ENCODE results near the gene ZBTB34.
"Not testable (repeated sequence)": the region's sequence is repeated elsewhere in the genome, so short reads cannot be mapped to it uniquely, and the experiment has no call there.

Gene ZBTB34, protein sequence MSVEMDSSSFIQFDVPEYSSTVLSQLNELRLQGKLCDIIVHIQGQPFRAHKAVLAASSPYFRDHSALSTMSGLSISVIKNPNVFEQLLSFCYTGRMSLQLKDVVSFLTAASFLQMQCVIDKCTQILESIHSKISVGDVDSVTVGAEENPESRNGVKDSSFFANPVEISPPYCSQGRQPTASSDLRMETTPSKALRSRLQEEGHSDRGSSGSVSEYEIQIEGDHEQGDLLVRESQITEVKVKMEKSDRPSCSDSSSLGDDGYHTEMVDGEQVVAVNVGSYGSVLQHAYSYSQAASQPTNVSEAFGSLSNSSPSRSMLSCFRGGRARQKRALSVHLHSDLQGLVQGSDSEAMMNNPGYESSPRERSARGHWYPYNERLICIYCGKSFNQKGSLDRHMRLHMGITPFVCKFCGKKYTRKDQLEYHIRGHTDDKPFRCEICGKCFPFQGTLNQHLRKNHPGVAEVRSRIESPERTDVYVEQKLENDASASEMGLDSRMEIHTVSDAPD

GRCh38 chr9:126860077-126860756 lies at the start of gene ZBTB34:
TSS of gene ZBTB34 (plus strand) at chr9:126860639. CDS start at chr9:126879400, 18,761 bp downstream.
- peak; percentile 37 for DNase-seq

DNA sequence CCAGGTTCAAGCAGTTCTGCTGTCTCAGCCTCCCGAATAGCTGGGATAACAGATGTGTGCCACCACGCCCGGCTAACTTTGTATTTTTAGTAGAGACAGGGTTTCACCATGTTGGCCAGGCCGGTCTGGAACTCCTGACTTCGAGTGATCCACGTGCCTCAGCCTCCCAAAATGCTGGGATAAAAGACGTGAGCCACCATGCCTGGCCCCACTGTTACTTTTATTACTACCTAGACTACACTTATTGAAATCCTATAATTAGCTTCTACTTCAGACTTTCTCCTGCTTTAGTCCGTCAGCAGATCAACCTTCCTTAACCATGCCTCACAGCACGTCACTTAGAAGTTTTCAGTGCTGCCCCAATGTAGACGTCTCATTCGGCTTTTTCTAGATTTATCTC lies 47.4 kb upstream of the ZBTB34 start:
- DNase-seq: no peak

DNA sequence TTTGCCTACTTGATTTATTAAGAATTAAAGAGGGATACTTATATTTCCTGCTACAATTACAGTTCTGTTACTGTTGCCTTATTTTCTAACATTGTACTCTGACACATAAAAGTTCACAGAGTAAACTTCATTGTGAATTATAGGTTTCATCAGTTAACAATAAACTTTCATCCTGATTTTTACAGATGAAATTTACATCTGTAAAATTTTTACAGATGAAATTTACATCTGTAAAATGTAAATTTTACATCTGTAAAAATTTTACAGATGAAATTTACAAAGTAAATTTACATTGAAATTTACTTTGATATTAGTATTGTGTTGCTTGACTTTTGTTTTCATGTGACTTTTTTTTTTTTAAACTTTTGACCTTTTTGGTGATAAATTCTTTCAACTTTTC lies 46.3 kb upstream of the ZBTB34 start:
- no peak for DNase-seq

DNA sequence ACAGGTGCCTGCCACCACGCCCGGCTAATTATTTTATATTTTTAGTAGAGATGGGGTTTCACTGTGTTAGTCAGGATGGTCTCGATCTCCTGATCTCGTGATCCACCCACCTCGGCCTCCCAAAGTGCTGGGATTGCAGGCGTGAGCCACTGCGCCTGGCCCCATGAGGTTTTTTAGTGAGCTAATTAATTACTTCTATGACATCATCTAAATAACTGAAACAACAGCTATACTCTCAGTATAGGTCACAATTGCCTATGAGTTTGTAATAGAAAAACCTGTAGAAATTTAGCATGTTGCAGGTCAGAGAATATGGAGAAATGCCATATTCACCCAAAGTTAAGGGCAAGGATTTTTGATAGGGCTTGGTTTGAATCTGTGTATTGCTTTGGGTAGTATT lies 42.8 kb upstream of the ZBTB34 start:
- DNase-seq: not testable (repeated sequence)

GRCh38 chr9:126818482-126818881 lies 42.0 kb upstream of the ZBTB34 start:
- no peak for DNase-seq

GRCh38 chr9:126819482-126819881 lies 41.0 kb upstream of the ZBTB34 start:
- no peak for DNase-seq

DNA sequence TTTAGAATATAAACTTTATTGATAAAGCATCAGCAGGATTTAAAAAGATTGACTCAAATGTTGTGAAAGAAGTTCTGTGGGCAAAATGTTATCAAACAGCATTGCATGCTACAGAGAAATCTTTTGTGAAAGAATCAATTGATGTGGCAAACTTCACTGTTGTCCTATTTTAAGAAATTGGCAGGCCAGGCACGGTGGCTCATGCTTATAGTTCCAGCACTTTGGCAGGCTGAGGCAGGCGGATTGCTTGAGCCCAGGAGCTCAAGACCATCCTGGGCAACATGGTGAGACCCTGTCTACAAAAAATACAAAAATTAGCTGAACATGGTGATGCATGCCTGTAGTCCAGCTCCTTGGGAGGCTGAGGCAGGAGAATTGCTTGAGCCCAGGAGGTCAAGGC lies 38.2 kb upstream of the ZBTB34 start:
- DNase-seq: no peak

DNA sequence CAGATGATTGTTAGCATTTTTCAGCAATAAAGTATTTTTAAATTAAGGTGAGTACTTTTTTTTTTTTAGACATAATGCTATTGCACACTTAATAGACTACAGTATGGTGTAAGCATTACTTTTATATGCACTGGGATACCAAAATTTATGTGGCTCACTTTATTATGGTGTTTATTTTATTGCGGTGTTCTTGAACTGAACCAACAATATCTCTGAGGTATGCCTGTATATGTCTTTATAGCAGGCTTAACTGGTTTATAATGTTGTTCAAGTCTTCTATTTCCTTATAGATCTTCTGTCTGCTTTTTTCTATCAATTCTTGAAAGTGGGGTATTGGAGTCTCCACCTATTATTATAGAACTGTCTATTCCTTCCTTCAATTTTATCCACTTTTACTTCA lies 37.6 kb upstream of the ZBTB34 start:
- no peak for DNase-seq

- not testable (repeated sequence) for DNase-seq
These were observed 36.4 kb upstream of the ZBTB34 start for GRCh38 chr9:126824052-126824451.

- DNase-seq: no peak
These were observed 33.2 kb upstream of the ZBTB34 start for GRCh38 chr9:126827227-126827626.

- no peak for DNase-seq
These were observed 31.4 kb upstream of the ZBTB34 start for GRCh38 chr9:126829035-126829434.

DNA sequence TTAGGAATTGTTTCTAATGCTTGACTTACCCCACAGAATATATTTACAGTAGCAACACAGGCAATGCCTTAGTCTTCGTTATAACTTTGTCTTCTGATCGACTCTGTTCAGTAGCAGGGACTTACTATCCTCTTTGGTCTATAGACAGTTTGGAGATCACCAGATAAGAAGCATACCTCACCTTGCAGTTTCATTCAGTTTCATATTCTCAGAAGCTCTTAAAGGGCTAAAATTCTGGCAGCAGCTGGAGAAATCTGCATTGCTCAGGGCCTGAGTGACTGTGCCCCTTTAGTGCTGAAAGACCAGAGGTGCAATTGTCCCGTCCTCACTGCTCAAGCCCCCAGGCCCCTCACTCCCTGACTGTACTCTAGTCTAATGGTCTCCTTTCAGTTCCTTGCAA lies 29.6 kb upstream of the ZBTB34 start:
- DNase-seq: no peak

GRCh38 chr9:126832440-126832839 lies 28.0 kb upstream of the ZBTB34 start:
- DNase-seq: no peak

GRCh38 chr9:126833020-126833419 lies 27.4 kb upstream of the ZBTB34 start:
- DNase-seq: no peak

DNA sequence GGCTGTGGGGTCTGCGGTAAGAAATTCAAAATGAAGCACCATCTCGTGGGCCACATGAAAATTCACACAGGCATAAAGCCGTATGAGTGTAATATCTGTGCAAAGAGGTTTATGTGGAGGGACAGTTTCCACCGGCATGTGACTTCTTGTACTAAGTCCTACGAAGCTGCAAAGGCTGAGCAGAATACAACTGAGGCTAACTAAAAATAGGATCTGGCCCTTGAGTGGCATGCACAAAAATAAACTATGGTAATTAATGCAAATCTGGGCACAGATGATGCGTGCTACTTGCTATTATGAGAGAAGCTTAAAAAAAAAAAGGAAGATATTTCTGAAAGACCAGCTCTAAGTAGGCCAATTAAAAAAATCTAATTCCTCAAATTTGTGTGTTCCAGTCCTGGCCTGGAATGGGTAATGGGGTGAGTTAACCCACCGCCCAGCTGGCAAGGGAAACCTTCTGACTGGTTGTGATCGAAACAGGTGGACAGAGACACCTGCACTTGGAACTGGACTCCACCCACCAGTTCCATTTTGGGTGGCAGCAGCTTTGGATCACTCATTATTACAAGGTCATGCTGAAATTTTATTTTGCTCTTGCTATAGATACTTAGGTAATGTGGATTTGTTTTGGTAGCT lies 26.6 kb upstream of the ZBTB34 start:
- DNase-seq: no peak

DNA sequence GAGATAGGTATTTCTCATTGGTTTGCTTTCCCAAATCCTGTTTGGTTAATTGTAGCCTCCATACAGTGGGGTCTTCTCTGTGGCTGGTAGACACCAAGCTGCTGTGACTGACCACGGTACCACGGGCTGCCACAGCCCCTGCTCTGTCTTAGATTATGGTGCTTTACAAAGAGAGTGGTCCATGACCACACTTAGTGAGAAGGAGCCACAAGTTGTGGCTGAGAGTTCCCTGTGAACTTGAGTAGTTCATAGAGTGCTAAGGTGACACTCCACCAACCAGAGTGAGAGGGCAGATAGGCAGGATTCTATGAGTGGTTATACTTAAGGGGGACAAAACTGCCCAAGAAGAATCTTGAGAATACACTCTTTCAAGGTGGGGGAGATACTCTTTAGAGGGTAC lies 25.8 kb upstream of the ZBTB34 start:
- no peak for DNase-seq

GRCh38 chr9:126836216-126836615 lies 24.2 kb upstream of the ZBTB34 start:
- DNase-seq: no peak

DNA sequence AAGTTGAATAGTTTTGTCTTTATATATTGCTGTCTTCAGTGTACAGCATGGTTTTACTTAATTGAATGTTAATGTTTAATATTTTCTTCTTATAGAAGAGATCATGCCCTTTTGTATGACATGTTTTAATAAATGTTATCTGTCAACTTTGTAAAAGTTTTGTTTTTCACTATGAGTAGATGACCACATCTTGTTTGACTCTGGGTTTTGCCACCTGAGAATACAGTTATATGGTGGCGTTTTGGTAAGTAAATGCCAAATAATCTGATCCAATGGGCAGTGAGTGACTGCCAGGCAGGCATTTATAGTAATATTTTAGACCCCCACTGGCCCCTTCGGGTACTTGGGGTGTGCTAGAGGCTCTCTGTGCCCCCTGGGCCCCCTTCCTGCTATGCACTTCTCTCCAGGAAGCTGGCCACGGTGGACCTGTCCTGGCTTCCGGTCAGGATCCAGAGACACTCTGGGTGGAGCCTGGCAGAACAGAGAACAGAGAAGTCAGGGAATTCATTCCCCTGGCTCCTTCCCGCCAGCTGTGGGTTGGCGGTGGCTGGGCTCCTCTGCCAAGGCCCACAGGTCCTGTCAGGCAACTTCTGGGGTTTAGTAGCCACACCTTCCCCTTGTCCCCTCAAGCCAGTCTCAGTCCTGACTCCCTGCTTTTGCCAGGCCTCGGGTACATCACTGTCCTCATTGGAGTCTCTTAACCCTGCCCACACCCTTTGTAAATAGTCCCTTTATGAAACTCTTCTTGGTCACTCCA lies 22.2 kb upstream of the ZBTB34 start:
- DNase-seq: no peak

GRCh38 chr9:126838895-126839294 lies 21.5 kb upstream of the ZBTB34 start:
- no peak for DNase-seq

- no peak for DNase-seq
These were observed 21.1 kb upstream of the ZBTB34 start for GRCh38 chr9:126839301-126839700.

DNA sequence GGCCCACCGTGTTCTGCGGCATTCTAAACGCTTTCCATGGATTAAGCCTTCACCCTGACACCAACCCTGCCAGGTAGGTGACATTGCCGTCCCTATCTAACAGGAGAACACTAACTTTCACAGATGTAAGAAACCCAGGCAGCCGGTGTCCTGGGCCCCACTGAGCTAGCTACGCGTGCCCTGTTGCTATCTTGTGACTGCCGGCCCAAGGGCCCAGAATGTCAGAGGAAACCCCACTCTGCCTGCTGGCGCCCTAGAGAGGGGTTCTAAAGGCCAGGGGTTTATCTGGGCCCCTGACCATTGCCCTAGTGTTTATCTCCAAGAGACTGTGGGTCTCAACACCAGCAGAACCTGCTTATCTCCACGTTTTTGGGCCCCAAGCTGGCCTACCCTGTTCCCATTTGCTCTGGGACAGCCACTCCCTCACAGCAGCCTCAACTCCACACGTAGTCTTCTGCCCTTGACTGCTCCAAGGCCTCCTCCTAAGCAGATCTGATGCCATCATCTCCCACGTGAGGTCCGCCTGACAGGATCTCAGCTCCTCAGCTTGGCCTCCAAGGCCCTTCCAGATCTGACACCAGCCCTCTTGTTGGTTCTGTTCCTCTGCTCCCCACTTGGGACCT lies 18.1 kb upstream of the ZBTB34 start:
- DNase-seq: no peak

GRCh38 chr9:126842977-126843799 lies 17.3 kb upstream of the ZBTB34 start:
- DNase-seq: no peak

Measured in HCEC 1CT (cell line).